Measurements from ENCODE around the gene ARHGAP10.

The ARHGAP10 gene

GRCh38 chr4:148025981-148026380 lies 294.1 kb downstream of the ARHGAP10 start:
- TF ChIP-seq Cebpa-rat (IDR thresholded peaks at IDR 0.05), result no peak
- H3K27ac ChIP-seq, result no peak overlapping the region
- peaks cover 0 to 29% (median 8%) of the 10 kb centered on the region in 11 experiments; a peak in 8 of 22 replicates for H3K36me3 ChIP-seq
- H3K4me2 ChIP-seq, result no peak overlapping the region
- no peaks in the 10 kb centered on the region for H3K27me3 ChIP-seq
- no peak overlapping the region for H3K4me3 ChIP-seq
- H3K9me3 ChIP-seq (replicated peaks in 1 of 11), result peaks cover 0 to 19% (median 14%) of the 10 kb centered on the region in 11 experiments; a peak in 18 of 22 replicates
- H3K9ac ChIP-seq, result no peak overlapping the region
- peaks cover 0 to 8% (median 0%) of the 10 kb centered on the region in 11 experiments; a peak in 1 of 22 replicates for H4K20me1 ChIP-seq
- peaks cover 0 to 17% (median 15%) of the 10 kb centered on the region in 10 experiments; a peak in 14 of 20 replicates for H3K4me1 ChIP-seq

- Histone ChIP-seq H3K4me3 (no peak overlapping the region), H3K9ac (no peak overlapping the region), H3K4me1 (peaks cover 0 to 17% (median 15%) of the 10 kb centered on the region in 10 experiments; a peak in 14 of 20 replicates), H4K20me1 (peaks cover 0 to 11% (median 0%) of the 10 kb centered on the region in 11 experiments; a peak in 1 of 22 replicates), H3K36me3 (peaks cover 0 to 29% (median 8%) of the 10 kb centered on the region in 11 experiments; a peak in 8 of 22 replicates), H3K4me2 (no peak overlapping the region), H3K27ac (no peak overlapping the region), H3K9me3 (replicated peaks in 1 of 11) (peaks cover 0 to 19% (median 14%) of the 10 kb centered on the region in 11 experiments; a peak in 18 of 22 replicates), H3K27me3 (no peaks in the 10 kb centered on the region)
- no peak for TF ChIP-seq Cebpa-rat (IDR thresholded peaks at IDR 0.05)
These were observed 295.3 kb downstream of the ARHGAP10 start for GRCh38 chr4:148027201-148027600.

GRCh38 chr4:148029781-148030180 lies 297.9 kb downstream of the ARHGAP10 start:
- TF ChIP-seq Cebpa-rat (IDR thresholded peaks at IDR 0.05), result no peak
- Histone ChIP-seq H3K27me3 (no peaks in the 10 kb centered on the region), H4K20me1 (peaks cover 0 to 10% (median 0%) of the 10 kb centered on the region in 11 experiments; a peak in 1 of 22 replicates), H3K4me2 (peak overlapping the region in 8 of 11 experiments; percentile 5 to 47 (median 30); a peak in 9 of 22 replicates), H3K4me1 (peaks cover 0 to 17% (median 15%) of the 10 kb centered on the region in 10 experiments; a peak in 14 of 20 replicates), H3K4me3 (no peak overlapping the region), H3K36me3 (peaks cover 0 to 22% (median 4%) of the 10 kb centered on the region in 11 experiments; a peak in 6 of 22 replicates), H3K9ac (no peak overlapping the region), H3K9me3 (replicated peaks in 1 of 11) (peaks cover 0 to 19% (median 14%) of the 10 kb centered on the region in 11 experiments; a peak in 18 of 22 replicates), H3K27ac (peak overlapping the region in 1 of 11 experiments; percentile 31; a peak in 2 of 22 replicates)

GRCh38 chr4:148030193-148030873 lies 298.4 kb downstream of the ARHGAP10 start:
- no peak for TF ChIP-seq Cebpa-rat (IDR thresholded peaks at IDR 0.05)
- H3K4me2 ChIP-seq, result peak overlapping the region in 9 of 11 experiments; percentile 5 to 47 (median 34); a peak in 14 of 22 replicates
- H3K36me3 ChIP-seq, result peaks cover 0 to 22% (median 3%) of the 10 kb centered on the region in 11 experiments; a peak in 6 of 22 replicates
- peak overlapping the region in 1 of 11 experiments; percentile 31; a peak in 2 of 22 replicates for H3K27ac ChIP-seq
- H3K4me1 ChIP-seq, result peaks cover 0 to 17% (median 15%) of the 10 kb centered on the region in 10 experiments; a peak in 14 of 20 replicates
- no peak overlapping the region for H3K4me3 ChIP-seq
- no peak overlapping the region for H3K9ac ChIP-seq
- no peaks in the 10 kb centered on the region for H3K27me3 ChIP-seq
- H3K9me3 ChIP-seq (replicated peaks in 1 of 11), result peaks cover 0 to 19% (median 14%) of the 10 kb centered on the region in 11 experiments; a peak in 18 of 22 replicates
- H4K20me1 ChIP-seq, result peaks cover 0 to 11% (median 0%) of the 10 kb centered on the region in 11 experiments; a peak in 1 of 22 replicates

DNA sequence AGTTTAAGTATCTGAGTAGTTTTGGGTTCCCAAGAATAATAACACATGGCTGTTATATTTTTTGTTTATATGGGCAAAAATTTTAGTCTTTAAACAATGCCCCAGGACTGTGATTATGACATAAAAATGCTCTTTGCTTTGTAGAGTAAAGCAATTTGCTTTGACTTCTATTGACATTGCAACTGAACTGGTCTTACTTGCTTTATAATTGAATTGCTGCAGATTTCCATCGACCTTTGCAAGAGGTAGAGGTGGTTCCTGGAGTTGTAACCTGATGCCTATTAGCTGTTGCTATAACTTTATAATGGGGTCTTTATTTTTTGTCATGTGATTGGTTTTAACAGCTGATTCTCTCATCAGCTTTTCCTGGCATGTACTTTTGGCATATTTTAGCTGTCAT lies 302.9 kb downstream of the ARHGAP10 start:
- peaks cover 0 to 11% (median 11%) of the 10 kb centered on the region in 10 experiments; a peak in 14 of 20 replicates for H3K4me1 ChIP-seq
- no peak for TF ChIP-seq Cebpa-rat (IDR thresholded peaks at IDR 0.05)
- H3K4me3 ChIP-seq, result no peak overlapping the region
- no peak overlapping the region for H3K27ac ChIP-seq
- peaks cover 0 to 14% (median 7%) of the 10 kb centered on the region in 11 experiments; a peak in 9 of 22 replicates for H3K9me3 ChIP-seq (replicated peaks in 1 of 11)
- peaks cover 0 to 14% (median 0%) of the 10 kb centered on the region in 11 experiments; a peak in 4 of 22 replicates for H3K36me3 ChIP-seq
- peaks cover 0 to 11% (median 0%) of the 10 kb centered on the region in 11 experiments; a peak in 2 of 22 replicates for H4K20me1 ChIP-seq
- no peaks in the 10 kb centered on the region for H3K27me3 ChIP-seq
- H3K9ac ChIP-seq, result no peak overlapping the region
- H3K4me2 ChIP-seq, result no peak overlapping the region

DNA sequence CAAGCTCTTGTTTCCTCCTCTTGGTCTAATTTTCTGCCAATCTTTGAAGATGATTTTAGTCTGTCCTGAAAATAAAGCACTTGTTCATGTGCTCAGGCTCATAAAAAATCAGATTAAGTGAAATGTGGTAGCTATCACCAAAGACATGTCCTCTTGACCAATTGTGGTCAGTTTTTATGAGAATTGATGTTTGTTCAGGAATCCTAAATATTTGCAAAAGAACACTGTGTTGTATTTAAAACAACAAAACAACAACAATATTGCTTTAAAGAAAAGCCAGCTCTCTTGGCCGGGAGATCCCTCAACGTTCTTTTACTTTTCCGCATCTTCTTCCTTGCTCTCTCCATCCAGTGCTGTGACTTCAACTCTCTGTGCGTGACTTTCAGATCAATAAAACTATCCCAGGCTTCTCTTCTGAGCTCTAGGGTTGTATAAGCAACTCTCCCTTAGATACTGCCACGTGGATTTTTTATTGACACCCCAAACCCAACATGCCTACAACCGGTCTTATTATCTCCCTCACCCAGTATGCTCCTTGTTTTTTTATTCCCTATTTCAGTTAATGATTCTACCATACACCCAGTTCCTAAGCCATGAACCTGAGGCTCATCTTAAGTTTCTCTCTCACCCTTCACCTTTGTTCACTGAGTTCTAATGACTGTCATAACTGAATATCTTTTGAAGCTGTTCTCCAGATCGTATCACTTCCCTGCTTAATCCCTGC lies 309.9 kb downstream of the ARHGAP10 start:
- H3K4me3 ChIP-seq, result no peak overlapping the region
- peaks cover 0 to 2% (median under 1%) of the 10 kb centered on the region in 11 experiments; a peak in 5 of 22 replicates for H3K36me3 ChIP-seq
- no peaks in the 10 kb centered on the region for H3K27me3 ChIP-seq
- peak overlapping the region in 4 of 11 experiments; percentile 3 to 26 (median 18); a peak in 3 of 22 replicates for H3K4me2 ChIP-seq
- no peak overlapping the region for H3K9ac ChIP-seq
- H4K20me1 ChIP-seq, result peaks cover 0 to 16% (median 6%) of the 10 kb centered on the region in 11 experiments; a peak in 6 of 22 replicates
- peaks cover 13 to 42% (median 24%) of the 10 kb centered on the region in 10 experiments for H3K4me1 ChIP-seq
- H3K27ac ChIP-seq, result no peak overlapping the region
- H3K9me3 ChIP-seq (replicated peaks in 1 of 11), result peaks cover 0 to 7% (median 0%) of the 10 kb centered on the region in 11 experiments; a peak in 5 of 22 replicates
- no peak for TF ChIP-seq Cebpa-rat (IDR thresholded peaks at IDR 0.05)

- Histone ChIP-seq H3K9me3 (replicated peaks in 1 of 11) (peaks cover 0 to 6% (median 0%) of the 10 kb centered on the region in 11 experiments; a peak in 4 of 22 replicates), H3K27ac (peak overlapping the region in 6 of 11 experiments; percentile 27 to 76 (median 50); a peak in 11 of 22 replicates), H3K9ac (peak overlapping the region in 4 of 11 experiments; percentile 4 to 63 (median 46); a peak in 6 of 22 replicates), H3K27me3 (no peaks in the 10 kb centered on the region), H3K4me2 (peak overlapping the region; percentile 60 to 89 (median 82)), H3K4me3 (peak overlapping the region in 2 of 10 experiments; percentile 27 to 43; a peak in 3 of 20 replicates), H4K20me1 (peaks cover 0 to 16% (median 6%) of the 10 kb centered on the region in 11 experiments; a peak in 6 of 22 replicates), H3K4me1 (peaks cover 13 to 42% (median 24%) of the 10 kb centered on the region in 10 experiments), H3K36me3 (peaks cover 0 to 28% (median 13%) of the 10 kb centered on the region in 11 experiments; a peak in 11 of 22 replicates)
- TF ChIP-seq Cebpa-rat (IDR thresholded peaks at IDR 0.05), result no peak
These were observed 312.4 kb downstream of the ARHGAP10 start for GRCh38 chr4:148044089-148044911.

Data from BLaER1 treated with 17β-estradiol and CSF1 and Interleukin-3, amounts not matched to agents 10 nM and 100 nM (cell line).